Kidney (tissue), 14 donors: ENCODE data around the gene RELA. TPM values are rescaled to one million over a fixed set of nuclear protein-coding genes. Genes with fewer than 3 reads are reported as not detected.
"Not testable (repeated sequence)": the region's sequence is repeated elsewhere in the genome, so short reads cannot be mapped to it uniquely, and the experiment has no call there.

Source experiments
- DNase-seq, 5 donors: peaks; one replicate each; pipeline ENCODE4 v3.0.0-alpha.2; 2013 to 2020
- FAIRE-seq: peaks from 2 replicates; lab custom pipeline; 2012; peaks lifted over from hg19 to GRCh38; lab: Jason Lieb, UNC
- H3K27ac ChIP-seq, 2 donors: one replicate each; pipeline ENCODE4 v1.7.0; 2013; ENCODE audit warnings: low read depth in 2 of 2, low read length in 2 of 2, inconsistent platforms in 1 of 2
- H3K27me3 ChIP-seq: one replicate; pipeline ENCODE4 v1.7.1; 2013; ENCODE audit warnings: low read length, inconsistent platforms; ENCODE audit not compliant: control insufficient read depth, insufficient read depth
- H3K36me3 ChIP-seq, 3 donors: one replicate each; pipeline versions ENCODE4 v1.7.0 to v1.7.1; 2013; ENCODE audit warnings: low read length in 3 of 3, control low read depth in 1 of 3, inconsistent platforms in 1 of 3; ENCODE audit not compliant: insufficient read depth in 3 of 3, control insufficient read depth in 2 of 3
- H3K4me1 ChIP-seq, 3 donors: one replicate each; pipeline versions ENCODE4 v1.7.0 to v1.7.1; 2013; ENCODE audit warnings: low read length in 3 of 3, inconsistent platforms in 1 of 3, low read depth in 1 of 3; ENCODE audit not compliant: control insufficient read depth in 2 of 3, insufficient read depth in 2 of 3
- H3K4me3 ChIP-seq, 3 donors: one replicate each; pipeline versions ENCODE4 v1.7.0 to v1.8.1; 2013; ENCODE audit warnings: low read length in 3 of 3, control low read depth in 1 of 3, inconsistent platforms in 1 of 3
- H3K9ac ChIP-seq, 3 donors: one replicate each; pipeline versions ENCODE4 v1.7.0 to v1.7.1; 2013; ENCODE audit warnings: low read length in 3 of 3, control low read depth in 1 of 3, inconsistent platforms in 1 of 3
- H3K9me3 ChIP-seq, 3 donors: one replicate each; pipeline versions ENCODE4 v1.7.0 to v1.7.1; 2013; ENCODE audit warnings: low read length in 3 of 3, control low read depth in 1 of 3, inconsistent platforms in 1 of 3; ENCODE audit not compliant: control insufficient read depth in 2 of 3, insufficient read depth in 1 of 3
- intact Hi-C: fragments of 100-400 bp; cut with DNase I; formaldehyde crosslinking; loops from one replicate; pipeline ENCODE4 v1.11.1; 2022
- polyA plus RNA-seq: library from polyadenylated mRNA; stranded (reverse); fragments of 350-450 nt; fragmentation: Illumina TruSeq; extraction: RNeasy Lipid Tissue Mini Kit (QIAGEN cat#74804); gene quantifications from one replicate; pipeline ENCODE4 v1.2.3, GENCODE V29; 2014; ENCODE audit warnings: low read depth, low replicate concordance; ENCODE audit not compliant: insufficient read depth
- total RNA-seq: library from RNA; stranded (reverse); fragmentation: NEBNext Ultra II Directional; extraction: Animal tissue kit (Norgen Biotek cat#: 25700); gene quantifications from one replicate; pipeline ENCODE4 v1.2.1, GENCODE V29; 2021
- TF ChIP-seq, protein P1 (sequence below): IDR thresholded peaks from 3 replicates; pipeline ENCODE4 v1.5.1; 2012; ENCODE audit warnings: mild to moderate bottlenecking, moderate library complexity, borderline replicate concordance; ENCODE audit not compliant: insufficient read depth; ENCODE audit errors: extremely low read depth
- donor health status: control.
- donor health status: control.
- donor health status: control.
- donor health status: control.
- donor health status: control.
- donor health status: DM: yes; HTN: yes; CAD: no.
- donor health status: Normal renal cell carcinoma (clear cell type).

RELA gene
- total and polyA plus RNA-seq, 2 donors from 2014 or later, result 34.8 to 81.6 TPM

DNA sequence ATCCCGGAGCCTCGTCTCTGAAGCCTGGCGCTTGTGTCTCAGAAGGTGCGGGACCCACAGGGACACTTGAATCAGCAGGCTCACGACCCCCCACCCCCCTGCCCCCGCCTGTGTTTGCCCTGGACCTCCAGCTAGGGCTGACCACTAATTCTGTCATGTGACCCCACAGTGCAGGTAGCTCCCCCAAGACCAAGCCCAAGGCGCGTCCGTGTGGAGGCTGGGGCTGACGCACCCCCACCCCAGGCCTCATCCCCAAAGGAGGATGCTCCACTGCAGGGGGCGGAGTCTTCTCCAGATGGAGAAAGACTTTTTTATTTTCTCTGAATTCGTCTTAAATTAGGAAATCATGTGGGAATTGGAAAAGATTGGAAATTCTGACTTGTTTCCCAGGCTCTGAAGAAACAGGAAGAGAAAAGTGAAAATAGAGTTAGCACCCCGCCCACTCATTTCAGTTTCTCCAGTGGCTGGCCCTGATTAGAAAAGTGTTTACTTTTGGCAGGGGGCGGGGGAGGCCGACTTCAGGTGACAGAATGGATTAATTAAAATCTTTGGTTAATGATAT is 1.0 kb upstream of the RELA start:
- FAIRE-seq (no peak), DNase-seq (peak in 4 of 5 donors; percentile 58 to 89 (median 82))
- Histone ChIP-seq H3K27ac (peak overlapping the region; percentile 99), H3K4me1 (peaks cover 0 to 10% (median 6%) of the 10 kb centered on the region in 3 donors), H3K9me3 (no peaks in the 10 kb centered on the region), H3K9ac (peak overlapping the region; percentile 67 to 99 (median 96)), H3K36me3 (peaks cover 0 to 23% (median 19%) of the 10 kb centered on the region in 3 donors), H3K4me3 (peak overlapping the region; percentile 69 to 99 (median 77)), H3K27me3 (no peaks in the 10 kb centered on the region)
- TF ChIP-seq, protein P1, sequence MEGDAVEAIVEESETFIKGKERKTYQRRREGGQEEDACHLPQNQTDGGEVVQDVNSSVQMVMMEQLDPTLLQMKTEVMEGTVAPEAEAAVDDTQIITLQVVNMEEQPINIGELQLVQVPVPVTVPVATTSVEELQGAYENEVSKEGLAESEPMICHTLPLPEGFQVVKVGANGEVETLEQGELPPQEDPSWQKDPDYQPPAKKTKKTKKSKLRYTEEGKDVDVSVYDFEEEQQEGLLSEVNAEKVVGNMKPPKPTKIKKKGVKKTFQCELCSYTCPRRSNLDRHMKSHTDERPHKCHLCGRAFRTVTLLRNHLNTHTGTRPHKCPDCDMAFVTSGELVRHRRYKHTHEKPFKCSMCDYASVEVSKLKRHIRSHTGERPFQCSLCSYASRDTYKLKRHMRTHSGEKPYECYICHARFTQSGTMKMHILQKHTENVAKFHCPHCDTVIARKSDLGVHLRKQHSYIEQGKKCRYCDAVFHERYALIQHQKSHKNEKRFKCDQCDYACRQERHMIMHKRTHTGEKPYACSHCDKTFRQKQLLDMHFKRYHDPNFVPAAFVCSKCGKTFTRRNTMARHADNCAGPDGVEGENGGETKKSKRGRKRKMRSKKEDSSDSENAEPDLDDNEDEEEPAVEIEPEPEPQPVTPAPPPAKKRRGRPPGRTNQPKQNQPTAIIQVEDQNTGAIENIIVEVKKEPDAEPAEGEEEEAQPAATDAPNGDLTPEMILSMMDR, result no peak
- intact Hi-C loops, result no loop called here

DNA sequence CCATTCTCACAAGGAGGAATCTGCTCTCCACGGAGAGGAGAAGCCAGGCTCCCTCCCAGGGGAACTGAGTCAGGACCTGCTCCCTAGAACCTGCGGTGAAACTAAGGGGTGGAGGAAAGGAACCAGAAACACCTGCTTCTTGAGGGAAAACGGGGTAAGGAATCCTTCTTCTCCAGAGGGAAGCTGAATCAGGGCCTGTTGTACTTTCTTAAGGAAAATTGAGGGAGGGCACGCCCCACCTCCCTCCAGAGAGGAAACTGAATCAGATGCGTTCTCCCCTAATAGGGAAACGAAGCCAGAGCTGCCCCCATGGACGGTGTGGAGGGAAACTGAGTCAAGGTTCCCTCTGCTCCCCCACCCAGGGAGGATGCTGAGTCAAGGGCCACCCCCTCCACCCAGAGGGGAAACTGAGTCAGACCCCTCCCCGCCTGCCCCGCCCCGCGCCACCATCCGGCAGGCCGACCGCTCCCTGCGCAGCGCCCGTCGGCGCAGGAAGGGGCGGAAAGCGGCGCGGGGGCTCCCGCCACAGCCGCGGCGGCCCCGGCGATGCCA is 393 bp downstream of the RELA start:
- H3K4me3 ChIP-seq, result peak overlapping the region; percentile 70 to 99 (median 91)
- H3K27me3 ChIP-seq, result no peaks in the 10 kb centered on the region
- intact Hi-C loops, result no loop called here
- peaks cover 0 to 37% (median 32%) of the 10 kb centered on the region in 3 donors for H3K36me3 ChIP-seq
- peak overlapping the region; percentile 99 for H3K27ac ChIP-seq
- DNase-seq, result no peak
- FAIRE-seq, result no peak
- peaks cover 0 to 10% (median 6%) of the 10 kb centered on the region in 3 donors for H3K4me1 ChIP-seq
- TF ChIP-seq, protein P1, result no peak
- peak overlapping the region; percentile 51 to 99 (median 81) for H3K9ac ChIP-seq
- no peaks in the 10 kb centered on the region for H3K9me3 ChIP-seq

DNA sequence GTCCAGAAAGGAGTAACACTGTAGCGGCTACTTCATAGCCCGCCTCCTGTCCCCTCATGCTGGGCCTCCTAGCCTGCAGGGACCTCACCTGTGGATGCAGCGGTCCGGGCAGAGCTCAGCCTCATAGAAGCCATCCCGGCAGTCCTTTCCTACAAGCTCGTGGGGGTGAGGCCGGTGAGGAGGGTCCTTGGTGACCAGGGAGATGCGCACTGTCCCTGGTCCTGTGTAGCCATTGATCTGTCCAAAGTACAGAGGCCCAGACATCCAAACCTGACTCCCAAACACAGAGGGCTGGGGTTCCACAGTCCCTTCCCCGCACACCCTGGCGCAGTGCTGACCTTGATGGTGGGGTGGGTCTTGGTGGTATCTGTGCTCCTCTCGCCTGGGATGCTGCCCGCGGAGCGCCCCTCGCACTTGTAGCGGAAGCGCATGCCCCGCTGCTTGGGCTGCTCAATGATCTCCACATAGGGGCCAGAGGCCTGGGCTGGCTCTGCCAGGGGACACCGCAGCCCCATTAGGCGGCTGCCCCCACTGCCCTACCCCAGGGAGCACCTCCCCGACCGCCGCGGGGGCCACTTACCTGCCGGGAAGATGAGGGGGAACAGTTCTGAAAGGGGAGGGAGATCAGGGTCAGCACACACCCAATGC is 993 bp downstream of the RELA start:
- peak overlapping the region; percentile 51 to 99 (median 81) for H3K9ac ChIP-seq
- TF ChIP-seq, protein P1, result no peak
- intact Hi-C loops, result no loop called here
- no peaks in the 10 kb centered on the region for H3K27me3 ChIP-seq
- H3K4me3 ChIP-seq, result peak overlapping the region; percentile 70 to 99 (median 91)
- FAIRE-seq (no peak), DNase-seq (peak in 2 of 5 donors; percentile 59 to 79)
- H3K27ac ChIP-seq, result peak overlapping the region; percentile 99
- peaks cover 0 to 10% (median 6%) of the 10 kb centered on the region in 3 donors for H3K4me1 ChIP-seq
- peaks cover 0 to 43% (median 36%) of the 10 kb centered on the region in 3 donors for H3K36me3 ChIP-seq
- no peaks in the 10 kb centered on the region for H3K9me3 ChIP-seq

DNA sequence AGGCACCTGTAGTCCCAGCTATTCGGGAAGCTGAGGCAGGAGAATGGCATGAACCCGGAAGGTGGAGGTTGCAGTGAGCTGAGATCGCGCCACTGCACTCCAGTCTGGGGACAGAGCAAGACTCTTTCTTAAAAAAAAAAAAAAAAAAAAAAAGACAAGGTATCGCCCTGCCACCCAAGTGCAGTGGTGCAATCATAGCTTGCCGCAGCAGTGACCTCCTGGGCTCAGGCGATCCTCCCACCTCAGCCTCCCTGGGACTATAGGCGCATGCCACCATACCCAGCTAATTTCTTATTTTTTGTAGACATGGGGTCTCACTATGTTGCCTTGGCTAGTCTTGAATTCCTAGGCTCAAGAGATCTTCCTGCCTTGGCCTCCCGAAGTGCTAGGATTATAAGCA is 1.8 kb downstream of the RELA start:
- DNase-seq, H3K27ac ChIP-seq, FAIRE-seq, intact Hi-C loops, H3K9me3 ChIP-seq, H3K27me3 ChIP-seq, H3K4me1 ChIP-seq: not testable (repeated sequence)
- Histone ChIP-seq H3K36me3 (peaks cover 0 to 50% (median 42%) of the 10 kb centered on the region in 3 donors), H3K9ac (peak overlapping the region in 1 of 3 donors; percentile 99), H3K4me3 (peak overlapping the region in 1 of 3 donors; percentile 99)
